Measurements from ENCODE around the gene TTBK2.

DNA sequence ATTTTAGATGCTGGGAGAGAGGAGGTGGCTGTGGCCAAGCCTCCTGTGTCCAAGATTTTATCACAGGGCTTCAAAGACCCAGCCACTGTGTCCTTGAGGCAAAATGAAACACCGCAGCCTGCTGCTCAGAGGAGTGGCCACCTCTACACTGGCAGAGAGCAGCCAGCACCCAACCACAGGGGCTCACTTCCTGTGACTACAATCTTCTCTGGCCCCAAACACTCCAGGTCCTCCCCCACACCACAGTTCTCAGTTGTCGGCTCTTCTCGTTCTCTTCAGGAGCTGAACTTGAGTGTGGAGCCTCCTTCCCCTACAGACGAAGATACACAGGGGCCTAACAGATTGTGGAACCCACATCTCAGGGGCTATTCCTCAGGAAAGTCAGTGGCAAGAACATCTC lies 229.3 kb downstream of the TTBK2 start:
- no peak for TF ChIP-seq ZNF530 (tag by site-specific recombination; IDR thresholded peaks at IDR 0.05; ENCODE audit: low read depth)
- TF ChIP-seq TCF7L2 (IDR thresholded peaks at IDR 0.05; ENCODE audit: borderline replicate concordance, low read depth, low read length): no peak
- TF ChIP-seq, protein P1, sequence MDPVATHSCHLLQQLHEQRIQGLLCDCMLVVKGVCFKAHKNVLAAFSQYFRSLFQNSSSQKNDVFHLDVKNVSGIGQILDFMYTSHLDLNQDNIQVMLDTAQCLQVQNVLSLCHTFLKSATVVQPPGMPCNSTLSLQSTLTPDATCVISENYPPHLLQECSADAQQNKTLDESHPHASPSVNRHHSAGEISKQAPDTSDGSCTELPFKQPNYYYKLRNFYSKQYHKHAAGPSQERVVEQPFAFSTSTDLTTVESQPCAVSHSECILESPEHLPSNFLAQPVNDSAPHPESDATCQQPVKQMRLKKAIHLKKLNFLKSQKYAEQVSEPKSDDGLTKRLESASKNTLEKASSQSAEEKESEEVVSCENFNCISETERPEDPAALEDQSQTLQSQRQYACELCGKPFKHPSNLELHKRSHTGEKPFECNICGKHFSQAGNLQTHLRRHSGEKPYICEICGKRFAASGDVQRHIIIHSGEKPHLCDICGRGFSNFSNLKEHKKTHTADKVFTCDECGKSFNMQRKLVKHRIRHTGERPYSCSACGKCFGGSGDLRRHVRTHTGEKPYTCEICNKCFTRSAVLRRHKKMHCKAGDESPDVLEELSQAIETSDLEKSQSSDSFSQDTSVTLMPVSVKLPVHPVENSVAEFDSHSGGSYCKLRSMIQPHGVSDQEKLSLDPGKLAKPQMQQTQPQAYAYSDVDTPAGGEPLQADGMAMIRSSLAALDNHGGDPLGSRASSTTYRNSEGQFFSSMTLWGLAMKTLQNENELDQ (tag by site-specific recombination; IDR thresholded peaks at IDR 0.05; ENCODE audit: low read depth): no peak
- TF ChIP-seq ZNF274 (IDR thresholded peaks at IDR 0.05; ENCODE audit: low read length): no peak
- TF ChIP-seq ZNF274 (tag by site-specific recombination; IDR thresholded peaks at IDR 0.05; ENCODE audit: borderline replicate concordance): no peak
- TF ChIP-seq SETDB1 (IDR thresholded peaks at IDR 0.05; ENCODE audit: insufficient read length, low read length): no peak
- TF ChIP-seq, protein P2, sequence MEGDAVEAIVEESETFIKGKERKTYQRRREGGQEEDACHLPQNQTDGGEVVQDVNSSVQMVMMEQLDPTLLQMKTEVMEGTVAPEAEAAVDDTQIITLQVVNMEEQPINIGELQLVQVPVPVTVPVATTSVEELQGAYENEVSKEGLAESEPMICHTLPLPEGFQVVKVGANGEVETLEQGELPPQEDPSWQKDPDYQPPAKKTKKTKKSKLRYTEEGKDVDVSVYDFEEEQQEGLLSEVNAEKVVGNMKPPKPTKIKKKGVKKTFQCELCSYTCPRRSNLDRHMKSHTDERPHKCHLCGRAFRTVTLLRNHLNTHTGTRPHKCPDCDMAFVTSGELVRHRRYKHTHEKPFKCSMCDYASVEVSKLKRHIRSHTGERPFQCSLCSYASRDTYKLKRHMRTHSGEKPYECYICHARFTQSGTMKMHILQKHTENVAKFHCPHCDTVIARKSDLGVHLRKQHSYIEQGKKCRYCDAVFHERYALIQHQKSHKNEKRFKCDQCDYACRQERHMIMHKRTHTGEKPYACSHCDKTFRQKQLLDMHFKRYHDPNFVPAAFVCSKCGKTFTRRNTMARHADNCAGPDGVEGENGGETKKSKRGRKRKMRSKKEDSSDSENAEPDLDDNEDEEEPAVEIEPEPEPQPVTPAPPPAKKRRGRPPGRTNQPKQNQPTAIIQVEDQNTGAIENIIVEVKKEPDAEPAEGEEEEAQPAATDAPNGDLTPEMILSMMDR (tag by site-specific recombination; IDR thresholded peaks at IDR 0.05): no peak
- TF ChIP-seq ZNF747 (tag by site-specific recombination; IDR thresholded peaks at IDR 0.05): no peak
- TF ChIP-seq, protein P3, sequence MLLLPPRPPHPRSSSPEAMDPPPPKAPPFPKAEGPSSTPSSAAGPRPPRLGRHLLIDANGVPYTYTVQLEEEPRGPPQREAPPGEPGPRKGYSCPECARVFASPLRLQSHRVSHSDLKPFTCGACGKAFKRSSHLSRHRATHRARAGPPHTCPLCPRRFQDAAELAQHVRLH (tag by site-specific recombination; IDR thresholded peaks at IDR 0.05): no peak
- no peak for TF ChIP-seq ZNF175 (tag by site-specific recombination; IDR thresholded peaks at IDR 0.05)
- no peak for TF ChIP-seq ZNF121 (tag by site-specific recombination; IDR thresholded peaks at IDR 0.05)
- no peak for TF ChIP-seq ZNF423 (tag by site-specific recombination; IDR thresholded peaks at IDR 0.05)
- no peak for TF ChIP-seq ZNF76 (tag by site-specific recombination; IDR thresholded peaks at IDR 0.05; ENCODE audit: borderline replicate concordance, low read depth)
- TF ChIP-seq, protein P4, sequence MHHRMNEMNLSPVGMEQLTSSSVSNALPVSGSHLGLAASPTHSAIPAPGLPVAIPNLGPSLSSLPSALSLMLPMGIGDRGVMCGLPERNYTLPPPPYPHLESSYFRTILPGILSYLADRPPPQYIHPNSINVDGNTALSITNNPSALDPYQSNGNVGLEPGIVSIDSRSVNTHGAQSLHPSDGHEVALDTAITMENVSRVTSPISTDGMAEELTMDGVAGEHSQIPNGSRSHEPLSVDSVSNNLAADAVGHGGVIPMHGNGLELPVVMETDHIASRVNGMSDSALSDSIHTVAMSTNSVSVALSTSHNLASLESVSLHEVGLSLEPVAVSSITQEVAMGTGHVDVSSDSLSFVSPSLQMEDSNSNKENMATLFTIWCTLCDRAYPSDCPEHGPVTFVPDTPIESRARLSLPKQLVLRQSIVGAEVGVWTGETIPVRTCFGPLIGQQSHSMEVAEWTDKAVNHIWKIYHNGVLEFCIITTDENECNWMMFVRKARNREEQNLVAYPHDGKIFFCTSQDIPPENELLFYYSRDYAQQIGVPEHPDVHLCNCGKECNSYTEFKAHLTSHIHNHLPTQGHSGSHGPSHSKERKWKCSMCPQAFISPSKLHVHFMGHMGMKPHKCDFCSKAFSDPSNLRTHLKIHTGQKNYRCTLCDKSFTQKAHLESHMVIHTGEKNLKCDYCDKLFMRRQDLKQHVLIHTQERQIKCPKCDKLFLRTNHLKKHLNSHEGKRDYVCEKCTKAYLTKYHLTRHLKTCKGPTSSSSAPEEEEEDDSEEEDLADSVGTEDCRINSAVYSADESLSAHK (tag by site-specific recombination; IDR thresholded peaks at IDR 0.05): no peak

Measured in HEK293 (cell line).